Smooth muscle cell (in vitro differentiated cells): ENCODE results near the gene HRAS. TPM values are rescaled to one million over a fixed set of nuclear protein-coding genes. Genes with fewer than 3 reads are reported as not detected.

Source experiments
- DNase-seq: peaks from one replicate; lab custom pipeline; 2025; ENCODE audit not compliant: unreplicated experiment; lab: John Stamatoyannopoulos, UW
- H2AFZ ChIP-seq: fragments of 200-600 bp; sonication (generic); 2 replicates; pipeline ENCODE4 v1.6.0; 2016; ENCODE audit warnings: antibody characterized with exemption, low read depth, mild to moderate bottlenecking
- H3F3A ChIP-seq: fragments of 200-600 bp; sonication (generic); 2 replicates; pipeline ENCODE4 v1.6.0; 2017; ENCODE audit warnings: antibody characterized with exemption, low read depth
- H3K27ac ChIP-seq: fragments of 200-600 bp; sonication (generic); 2 replicates; pipeline ENCODE4 v1.5.1; 2016; ENCODE audit warnings: low read depth, mild to moderate bottlenecking
- H3K27me3 ChIP-seq: fragments of 200-600 bp; sonication (generic); 2 replicates; pipeline ENCODE4 v1.6.1; 2016; ENCODE audit warnings: low read depth, mild to moderate bottlenecking
- H3K36me3 ChIP-seq: fragments of 200-600 bp; sonication (generic); 2 replicates; pipeline ENCODE4 v1.5.1; 2016; ENCODE audit warnings: low read depth
- H3K4me1 ChIP-seq: fragments of 200-600 bp; sonication (generic); 2 replicates; pipeline ENCODE4 v1.5.1; 2016; ENCODE audit warnings: low read depth
- H3K4me2 ChIP-seq: fragments of 200-600 bp; sonication (generic); 2 replicates; pipeline ENCODE4 v1.6.0; 2016; ENCODE audit warnings: mild to moderate bottlenecking
- H3K4me3 ChIP-seq: fragments of 200-600 bp; sonication (generic); 2 replicates; pipeline ENCODE4 v1.5.1; 2016; ENCODE audit warnings: mild to moderate bottlenecking
- H3K79me2 ChIP-seq: fragments of 200-600 bp; sonication (generic); 2 replicates; pipeline ENCODE4 v1.6.0; 2016; ENCODE audit warnings: low read depth, mild to moderate bottlenecking
- H3K9ac ChIP-seq: fragments of 200-600 bp; sonication (generic); 2 replicates; pipeline ENCODE4 v1.6.0; 2016; ENCODE audit warnings: low read depth
- H3K9me3 ChIP-seq: fragments of 200-600 bp; sonication (generic); replicated peaks from 2 replicates; pipeline ENCODE4 v1.5.1; 2016; ENCODE audit warnings: low read depth
- H4K20me1 ChIP-seq: fragments of 200-600 bp; sonication (generic); 2 replicates; pipeline ENCODE4 v1.6.0; 2016; ENCODE audit warnings: low read depth
- WGBS: methylation state at CpG from one replicate; pipeline ENCODE4 v1.1.7; 2016; ENCODE audit warnings: low lambda C conversion rate; 5-methylcytosine and 5-hydroxymethylcytosine counted together
- polyA plus RNA-seq: library from polyadenylated mRNA; unstranded; fragments of >200 nt; fragmentation: Nextera tagmentation; extraction: Ambion mirVana; gene quantifications from 2 replicates; pipeline ENCODE4 v1.2.1, GENCODE V29; 2016
- total RNA-seq: library from RNA; depleted of rRNA; stranded (reverse); fragments of >200 nt; gene quantifications from 2 replicates; pipeline ENCODE4 v1.2.3, GENCODE V29; 2014
- TF ChIP-seq, protein P1 (sequence below): fragments of 200-600 bp; sonication (generic); IDR thresholded peaks from 2 replicates; pipeline ENCODE4 v1.5.1; 2017; ENCODE audit warnings: borderline replicate concordance, mild to moderate bottlenecking, antibody characterized with exemption; ENCODE audit not compliant: insufficient read depth, poor library complexity, severe bottlenecking

The HRAS gene
- total and polyA plus RNA-seq, 2 experiments from 2014 or later, result 39.9 to 59.1 TPM

DNA sequence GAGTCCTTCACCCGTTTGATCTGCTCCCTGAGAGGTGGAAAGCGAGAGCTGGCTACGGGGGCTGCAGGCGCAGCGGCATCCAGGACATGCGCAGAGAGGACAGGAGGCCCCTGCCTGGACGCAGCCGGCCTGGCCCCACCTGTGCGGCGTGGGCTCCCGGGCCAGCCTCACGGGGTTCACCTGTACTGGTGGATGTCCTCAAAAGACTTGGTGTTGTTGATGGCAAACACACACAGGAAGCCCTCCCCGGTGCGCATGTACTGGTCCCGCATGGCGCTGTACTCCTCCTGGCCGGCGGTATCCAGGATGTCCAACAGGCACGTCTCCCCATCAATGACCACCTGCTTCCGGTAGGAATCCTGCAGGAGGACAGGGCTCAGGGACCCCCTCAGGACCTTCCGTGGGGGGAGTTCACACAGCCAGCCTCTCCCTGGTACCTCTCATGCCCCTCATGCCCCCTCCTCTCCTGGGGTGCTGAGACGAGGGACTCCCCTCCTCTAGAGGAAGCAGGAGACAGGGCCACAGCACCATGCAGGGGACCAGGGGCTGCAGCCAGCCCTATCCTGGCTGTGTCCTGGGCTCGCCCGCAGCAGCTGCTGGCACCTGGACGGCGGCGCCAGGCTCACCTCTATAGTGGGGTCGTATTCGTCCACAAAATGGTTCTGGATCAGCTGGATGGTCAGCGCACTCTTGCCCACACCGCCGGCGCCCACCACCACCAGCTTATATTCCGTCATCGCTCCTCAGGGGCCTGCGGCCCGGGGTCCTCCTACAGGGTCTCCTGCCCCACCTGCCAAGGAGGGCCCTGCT is 1.6 kb downstream of the HRAS start:
- no peaks in the 10 kb centered on the region for H3K9me3 ChIP-seq
- H3K9ac ChIP-seq, result no peak overlapping the region
- H3K4me1 ChIP-seq, result peaks cover 5% of the 10 kb centered on the region
- no peaks in the 10 kb centered on the region for H3F3A ChIP-seq
- H3K36me3 ChIP-seq, result no peaks in the 10 kb centered on the region
- DNase-seq, result no peak
- peak overlapping the region; percentile 95 for H3K4me2 ChIP-seq
- peaks cover 35% of the 10 kb centered on the region for H4K20me1 ChIP-seq
- H3K27ac ChIP-seq, result no peak overlapping the region
- peaks cover 16% of the 10 kb centered on the region for H3K79me2 ChIP-seq
- H2AFZ ChIP-seq, result no peak overlapping the region
- TF ChIP-seq, protein P1, sequence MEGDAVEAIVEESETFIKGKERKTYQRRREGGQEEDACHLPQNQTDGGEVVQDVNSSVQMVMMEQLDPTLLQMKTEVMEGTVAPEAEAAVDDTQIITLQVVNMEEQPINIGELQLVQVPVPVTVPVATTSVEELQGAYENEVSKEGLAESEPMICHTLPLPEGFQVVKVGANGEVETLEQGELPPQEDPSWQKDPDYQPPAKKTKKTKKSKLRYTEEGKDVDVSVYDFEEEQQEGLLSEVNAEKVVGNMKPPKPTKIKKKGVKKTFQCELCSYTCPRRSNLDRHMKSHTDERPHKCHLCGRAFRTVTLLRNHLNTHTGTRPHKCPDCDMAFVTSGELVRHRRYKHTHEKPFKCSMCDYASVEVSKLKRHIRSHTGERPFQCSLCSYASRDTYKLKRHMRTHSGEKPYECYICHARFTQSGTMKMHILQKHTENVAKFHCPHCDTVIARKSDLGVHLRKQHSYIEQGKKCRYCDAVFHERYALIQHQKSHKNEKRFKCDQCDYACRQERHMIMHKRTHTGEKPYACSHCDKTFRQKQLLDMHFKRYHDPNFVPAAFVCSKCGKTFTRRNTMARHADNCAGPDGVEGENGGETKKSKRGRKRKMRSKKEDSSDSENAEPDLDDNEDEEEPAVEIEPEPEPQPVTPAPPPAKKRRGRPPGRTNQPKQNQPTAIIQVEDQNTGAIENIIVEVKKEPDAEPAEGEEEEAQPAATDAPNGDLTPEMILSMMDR, result no peak
- whole genome bisulfite sequencing, result 98% methylated on average over 37 of the region's 37 CpGs
- peak overlapping the region; percentile 94 for H3K4me3 ChIP-seq
- no peaks in the 10 kb centered on the region for H3K27me3 ChIP-seq

DNA sequence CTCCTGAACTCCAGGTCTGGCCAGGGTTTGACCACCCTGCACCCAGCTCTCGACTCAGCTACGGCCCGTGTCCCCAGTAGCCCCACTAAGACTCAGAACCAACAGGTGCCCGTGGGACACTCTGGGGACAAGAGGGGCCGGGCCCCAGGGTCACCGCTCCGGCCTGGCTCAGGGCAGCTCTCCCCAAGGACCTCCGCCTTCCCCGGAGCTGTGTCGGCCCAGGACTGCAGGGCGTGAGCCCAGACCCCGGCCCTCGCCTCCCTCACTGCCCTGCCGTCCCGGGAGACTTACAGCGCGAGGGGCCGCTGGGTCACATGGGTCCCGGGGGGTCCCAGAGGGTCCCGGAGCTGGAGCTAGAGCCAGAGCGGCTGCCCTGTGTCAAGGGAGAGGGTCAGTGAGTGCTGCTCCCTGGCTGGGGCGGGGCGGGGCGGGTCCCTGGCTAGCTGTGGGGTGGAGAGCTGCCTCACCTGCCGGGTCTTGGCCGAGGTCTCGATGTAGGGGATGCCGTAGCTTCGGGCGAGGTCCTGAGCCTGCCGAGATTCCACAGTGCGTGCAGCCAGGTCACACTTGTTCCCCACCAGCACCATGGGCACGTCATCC is 2.3 kb downstream of the HRAS start:
- 97% methylated on average over 23 of the region's 33 CpGs for WGBS
- no peak for DNase-seq
- TF ChIP-seq, protein P1, result no peak

DNA sequence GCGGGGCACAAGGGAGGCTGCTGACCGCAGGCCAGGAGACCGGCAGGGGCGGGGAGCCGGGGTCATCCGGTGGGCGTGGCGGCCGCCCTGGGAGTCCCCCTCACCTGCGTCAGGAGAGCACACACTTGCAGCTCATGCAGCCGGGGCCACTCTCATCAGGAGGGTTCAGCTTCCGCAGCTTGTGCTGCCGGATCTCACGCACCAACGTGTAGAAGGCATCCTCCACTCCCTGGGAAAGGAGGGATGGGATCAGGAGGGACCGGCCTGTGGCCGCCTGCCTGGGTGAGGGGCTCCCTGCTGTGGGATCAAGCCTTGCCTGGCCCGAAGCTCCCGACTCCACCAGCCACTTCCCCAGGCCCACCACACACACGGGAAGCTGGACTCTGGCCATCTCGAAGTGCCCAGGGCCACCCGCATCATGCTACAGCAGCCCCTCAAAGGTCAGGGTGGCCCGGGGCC is 2.8 kb downstream of the HRAS start:
- no peak for DNase-seq
- H2AFZ ChIP-seq, result no peak overlapping the region
- peaks cover 16% of the 10 kb centered on the region for H3K79me2 ChIP-seq
- H3K27ac ChIP-seq, result no peak overlapping the region
- H4K20me1 ChIP-seq, result peaks cover 35% of the 10 kb centered on the region
- no peaks in the 10 kb centered on the region for H3K27me3 ChIP-seq
- TF ChIP-seq, protein P1, result no peak
- 94% methylated on average over 21 of the region's 23 CpGs for WGBS
- peaks cover 2% of the 10 kb centered on the region for H3K4me1 ChIP-seq
- no peak overlapping the region for H3K9ac ChIP-seq
- no peaks in the 10 kb centered on the region for H3F3A ChIP-seq
- H3K4me2 ChIP-seq, result no peak overlapping the region
- no peaks in the 10 kb centered on the region for H3K36me3 ChIP-seq
- H3K9me3 ChIP-seq, result no peaks in the 10 kb centered on the region
- no peak overlapping the region for H3K4me3 ChIP-seq

More for the DNA sequence above, 2.3 kb downstream of the HRAS start:
- no peaks in the 10 kb centered on the region for H3K27me3 ChIP-seq
- H2AFZ ChIP-seq, result no peak overlapping the region
- H3K9ac ChIP-seq, result no peak overlapping the region
- no peak overlapping the region for H3K4me2 ChIP-seq
- no peaks in the 10 kb centered on the region for H3K9me3 ChIP-seq
- H3K4me1 ChIP-seq, result peaks cover 5% of the 10 kb centered on the region
- H3K4me3 ChIP-seq, result no peak overlapping the region
- peaks cover 35% of the 10 kb centered on the region for H4K20me1 ChIP-seq
- no peaks in the 10 kb centered on the region for H3F3A ChIP-seq
- H3K27ac ChIP-seq, result no peak overlapping the region
- H3K36me3 ChIP-seq, result no peaks in the 10 kb centered on the region
- peaks cover 16% of the 10 kb centered on the region for H3K79me2 ChIP-seq
